GM21526 (cell line): Measurements from ENCODE around the gene SUGCT.

Source experiments
- ATAC-seq: cut with Tn5 transposase; IDR thresholded peaks from one replicate; pipeline ENCODE4 v1.9.1; 2021; ENCODE audit warnings: moderate library complexity; ENCODE audit not compliant: unreplicated experiment, low FRiP score

Gene SUGCT

DNA sequence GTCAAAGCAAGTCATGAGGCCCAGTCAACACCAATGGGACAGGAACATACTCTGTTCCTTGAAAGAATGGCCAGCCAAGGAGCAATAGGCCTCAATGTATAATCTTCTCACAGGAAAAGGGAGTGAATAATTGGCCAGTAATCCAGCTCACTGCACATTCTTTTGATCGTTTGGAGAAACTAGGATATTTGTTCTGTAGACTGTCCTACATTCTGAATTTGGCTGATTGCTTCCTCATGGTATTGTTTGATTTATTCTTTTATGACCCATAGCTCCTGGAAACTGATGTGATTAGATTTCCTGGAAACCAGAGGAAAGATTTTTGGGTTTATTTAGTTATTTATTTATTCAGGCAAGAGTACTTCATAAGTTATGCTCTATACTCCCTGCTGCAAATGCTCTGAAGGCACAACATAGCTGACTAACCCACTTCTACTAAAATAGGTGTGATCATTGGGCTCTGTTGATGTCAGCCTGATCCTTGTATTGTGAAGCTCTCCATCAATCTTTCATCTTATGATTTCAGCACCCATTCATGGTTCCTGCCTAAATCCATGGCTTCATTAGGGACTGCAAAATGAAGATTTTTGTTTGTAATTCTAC, 745.2 kb downstream of the SUGCT start:
- ATAC-seq = no peak

DNA sequence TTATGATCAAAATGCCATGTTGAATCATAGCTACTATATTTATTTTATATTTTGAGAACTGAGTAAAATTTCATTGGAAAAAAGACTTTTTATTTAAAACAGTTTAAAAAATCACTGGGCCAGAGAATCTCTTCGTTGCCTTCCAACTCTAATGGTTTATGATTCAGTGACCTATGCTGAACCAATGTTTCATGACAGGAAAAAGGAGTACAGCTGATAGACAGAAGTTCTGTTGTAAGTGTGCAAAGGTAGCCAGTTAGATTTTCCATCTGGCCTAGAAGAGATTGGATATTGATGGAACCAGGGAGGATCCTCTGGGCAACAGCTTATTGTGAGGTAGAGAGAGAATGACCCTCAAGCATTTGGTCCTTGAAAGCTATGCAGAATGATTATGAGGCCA, 745.8 kb downstream of the SUGCT start:
- ATAC-seq = no peak

DNA sequence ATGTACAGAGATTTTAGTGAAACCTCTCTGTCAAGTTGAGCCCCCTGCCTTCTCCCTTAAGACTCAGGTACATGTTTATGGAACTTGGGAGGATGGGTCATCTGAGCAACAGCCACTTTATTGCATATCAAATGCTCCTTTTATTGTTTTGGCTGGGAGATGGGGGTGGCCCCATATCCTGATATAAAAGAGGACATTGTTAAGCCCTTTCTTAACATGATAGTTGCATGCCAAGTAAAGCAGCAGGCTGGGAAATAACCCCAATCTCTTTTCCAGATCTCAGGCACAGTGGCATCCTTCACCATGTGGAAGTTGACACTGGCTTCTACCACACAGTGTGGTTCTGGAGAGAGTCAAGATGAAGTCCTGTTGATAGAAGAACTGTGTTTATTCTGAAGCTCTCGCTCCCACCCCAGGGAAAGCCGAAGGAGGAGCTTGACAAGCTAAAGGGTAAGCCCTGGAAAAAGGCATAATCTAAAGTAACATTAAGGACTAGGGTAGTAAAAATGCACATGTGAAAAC, 746.7 kb downstream of the SUGCT start:
- ATAC-seq = no peak

DNA sequence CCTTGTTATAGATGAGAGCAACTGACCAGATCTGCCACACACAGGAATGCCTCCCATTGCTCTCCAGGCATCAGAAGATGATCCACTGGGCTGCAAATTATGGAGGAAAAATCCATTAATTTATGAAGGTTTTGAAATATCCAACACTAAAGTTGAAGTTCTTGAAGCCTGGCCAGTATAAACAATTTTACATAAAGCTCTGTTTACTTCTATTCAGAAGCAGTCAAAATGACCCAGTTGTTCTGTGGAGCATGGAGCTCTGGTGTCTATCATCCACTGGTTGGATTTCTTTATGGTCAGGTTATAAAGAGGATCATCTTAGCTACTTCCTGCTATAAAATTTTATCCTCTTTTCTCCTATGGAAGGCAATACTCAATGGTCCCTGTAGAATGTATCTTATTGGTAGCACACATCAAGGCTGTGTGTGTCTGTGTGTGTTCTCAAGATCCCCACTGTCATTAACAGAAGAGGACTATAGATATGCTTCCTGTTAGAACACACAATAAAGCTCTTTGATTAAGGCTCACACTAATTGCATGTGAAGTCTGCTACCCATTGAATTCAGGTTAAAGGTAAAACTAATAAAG, 747.4 kb downstream of the SUGCT start:
- no peak for ATAC-seq

DNA sequence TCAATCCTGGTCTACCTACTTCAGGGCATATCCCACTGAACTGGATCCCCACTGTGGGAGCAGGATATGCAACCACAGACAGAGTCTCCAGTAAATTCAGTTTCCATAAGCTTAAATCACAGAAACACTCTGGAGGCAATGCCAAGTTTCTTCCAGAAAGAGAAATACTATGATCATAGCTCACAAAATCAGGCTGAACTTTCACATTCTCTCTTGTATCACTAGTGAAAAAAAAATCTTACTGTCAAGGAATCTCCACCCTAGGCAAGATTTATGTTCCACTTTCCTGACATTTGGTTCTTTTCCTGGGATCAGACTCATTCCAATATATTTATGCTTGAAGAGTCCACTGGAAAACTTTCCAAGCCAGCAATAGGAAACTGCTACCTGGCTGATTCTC, 749.0 kb downstream of the SUGCT start:
- ATAC-seq = no peak

DNA sequence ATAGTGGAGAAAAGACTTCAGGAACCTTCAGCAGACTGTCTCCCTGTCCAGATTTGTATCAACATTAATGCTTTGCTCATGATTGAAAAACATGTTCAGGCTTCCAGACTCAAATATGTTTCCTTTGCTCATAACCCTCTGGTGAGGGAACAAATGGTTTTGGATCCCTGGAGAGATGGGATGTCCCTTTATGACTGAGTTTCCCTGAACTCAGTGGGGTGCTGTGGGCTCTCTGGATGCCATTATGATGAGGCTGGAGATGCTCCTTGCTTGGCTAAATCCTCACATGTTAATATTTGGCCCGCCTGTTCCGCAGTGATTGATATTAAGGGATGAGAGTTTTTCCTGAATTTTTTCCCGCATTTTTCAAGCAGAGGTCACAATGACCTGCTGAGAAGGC, 749.4 kb downstream of the SUGCT start:
- no peak for ATAC-seq

DNA sequence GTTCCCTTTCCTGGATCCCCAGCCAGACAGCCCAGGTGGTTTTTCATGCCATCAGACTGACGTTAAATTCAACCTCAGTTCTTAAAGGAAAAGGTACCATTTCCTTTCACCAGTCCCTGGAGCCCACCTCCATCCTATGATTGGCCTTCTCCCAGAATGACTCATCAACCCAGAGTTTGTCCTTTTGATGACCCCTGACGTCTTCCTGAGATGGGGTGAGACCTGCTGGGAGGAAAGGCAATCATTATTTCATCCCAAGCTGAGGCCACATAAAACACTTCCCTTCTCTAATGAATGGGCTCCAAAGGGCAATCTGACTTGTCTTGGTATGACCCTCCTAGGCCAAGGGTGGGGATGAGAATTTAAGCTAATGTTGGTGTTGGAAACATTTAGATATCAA, 750.7 kb downstream of the SUGCT start:
- no peak for ATAC-seq

DNA sequence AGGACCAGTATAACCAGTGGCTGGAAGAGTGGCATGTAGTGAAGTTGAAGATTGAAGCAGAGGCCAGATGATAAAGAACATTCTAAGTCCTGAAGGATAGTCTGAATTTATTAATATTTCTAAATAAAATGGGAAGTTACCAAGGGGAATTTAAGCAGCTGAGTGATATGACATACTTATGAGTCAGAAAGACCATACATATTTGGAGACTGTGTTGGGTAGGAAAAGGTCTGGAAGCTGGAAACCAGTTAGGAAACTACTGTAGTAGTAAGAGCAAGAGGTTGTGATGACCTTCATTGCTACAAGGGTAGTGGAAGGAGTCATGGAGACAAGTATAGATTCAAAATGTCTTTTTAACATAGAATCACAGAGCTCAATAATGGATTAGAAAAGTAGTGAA, 752.3 kb downstream of the SUGCT start:
- no peak for ATAC-seq

DNA sequence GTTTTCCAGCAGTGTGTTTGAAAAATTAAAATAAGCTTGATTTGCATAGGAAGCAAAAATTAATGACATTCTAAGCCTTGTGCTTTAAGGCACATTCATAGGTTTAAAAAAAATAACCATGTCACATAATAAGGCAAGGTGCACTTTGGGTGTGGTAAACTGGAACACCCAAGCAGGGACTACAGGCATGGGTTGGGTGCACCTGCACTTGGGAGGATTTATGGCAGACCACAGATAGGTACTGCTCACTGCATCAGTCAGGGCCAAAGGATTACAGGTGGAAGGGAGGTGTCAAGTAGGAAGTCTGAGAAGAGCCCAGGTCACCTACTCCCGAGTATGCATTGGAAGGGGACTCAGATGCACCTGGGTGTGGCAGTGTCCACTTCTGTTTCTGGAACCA, 753.7 kb downstream of the SUGCT start:
- ATAC-seq = no peak

DNA sequence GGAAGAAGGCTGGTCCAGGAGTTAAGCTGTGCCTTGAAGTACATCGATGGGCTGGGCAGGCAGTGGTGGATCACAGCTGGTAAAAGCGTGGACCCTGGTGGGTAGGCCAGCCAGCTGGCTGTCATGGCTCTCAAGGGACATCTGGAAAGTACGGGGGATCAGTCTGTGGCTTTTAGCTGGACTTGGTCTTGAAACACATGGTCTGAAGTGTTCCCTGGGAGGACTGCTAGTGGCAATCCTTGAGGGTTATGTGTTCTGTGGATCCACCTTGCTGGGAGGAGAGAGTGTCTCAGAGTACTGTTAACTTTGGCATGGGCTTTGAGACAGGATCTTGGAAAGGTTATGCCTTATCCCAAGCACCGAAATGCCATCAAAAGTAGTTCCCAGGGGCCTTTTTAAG, 754.3 kb downstream of the SUGCT start:
- ATAC-seq = no peak

DNA sequence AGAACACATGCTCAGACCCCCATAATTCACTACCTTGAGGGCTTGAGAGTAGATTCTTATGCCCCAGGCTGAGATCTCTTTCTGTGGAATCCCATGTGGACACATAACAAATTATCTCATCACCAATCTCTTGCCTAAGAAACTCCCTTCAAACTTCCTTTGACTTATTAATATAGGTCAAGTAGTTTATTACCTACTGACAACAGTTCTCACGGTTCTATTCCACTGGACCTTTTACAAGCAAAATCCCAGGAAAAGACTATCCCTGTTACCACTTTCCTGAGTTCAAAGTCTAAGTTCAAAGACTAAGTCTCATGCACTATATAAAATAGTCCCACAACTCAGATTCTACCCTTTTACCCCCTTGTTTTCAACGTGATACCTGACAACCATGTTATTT, 754.7 kb downstream of the SUGCT start:
- no peak for ATAC-seq

DNA sequence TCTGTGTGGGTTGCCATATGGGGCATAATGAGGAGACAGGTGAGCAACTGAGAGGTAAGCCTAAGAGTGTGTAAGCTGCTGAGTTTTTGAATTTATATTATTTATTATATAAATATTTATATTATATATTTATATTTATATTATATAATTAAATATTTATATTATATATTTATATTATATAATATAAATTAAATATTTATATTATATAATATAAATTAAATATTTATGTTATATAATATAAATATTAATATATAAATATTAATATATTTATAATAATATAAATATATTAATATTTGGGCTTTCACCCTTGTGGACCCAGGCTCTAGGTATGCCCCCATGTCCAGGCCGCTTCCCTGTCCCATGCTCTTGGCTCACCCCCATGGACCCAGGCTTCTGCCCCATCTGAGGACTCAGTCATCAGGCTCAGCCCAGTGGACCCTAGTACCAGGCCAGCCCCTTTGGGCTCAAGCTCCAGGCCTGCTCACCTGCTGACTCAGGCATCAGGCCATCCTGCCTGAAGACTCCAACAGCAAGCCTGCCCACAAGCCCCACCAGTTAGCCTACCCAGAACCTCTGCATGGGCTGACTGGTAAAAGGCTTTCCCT, 755.4 kb downstream of the SUGCT start:
- ATAC-seq = no peak

DNA sequence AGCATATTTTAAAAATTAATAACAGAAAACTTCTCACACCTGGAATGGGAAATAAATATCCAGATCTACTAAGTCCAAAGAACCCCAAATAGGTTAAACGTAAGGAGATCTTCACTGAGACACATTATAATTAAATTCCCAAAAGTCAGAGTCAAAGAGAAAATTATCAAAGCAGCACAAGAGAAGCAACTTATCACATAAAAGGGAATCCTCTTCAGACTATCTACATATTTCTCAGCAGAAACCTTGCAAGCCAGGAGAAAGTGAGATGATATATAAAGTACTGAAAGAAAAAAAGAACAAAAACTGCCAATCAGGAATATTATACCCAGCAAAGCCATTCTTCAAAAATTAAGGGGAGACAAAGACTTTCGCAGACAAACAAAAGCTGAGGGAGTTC, 756.4 kb downstream of the SUGCT start:
- no peak for ATAC-seq

DNA sequence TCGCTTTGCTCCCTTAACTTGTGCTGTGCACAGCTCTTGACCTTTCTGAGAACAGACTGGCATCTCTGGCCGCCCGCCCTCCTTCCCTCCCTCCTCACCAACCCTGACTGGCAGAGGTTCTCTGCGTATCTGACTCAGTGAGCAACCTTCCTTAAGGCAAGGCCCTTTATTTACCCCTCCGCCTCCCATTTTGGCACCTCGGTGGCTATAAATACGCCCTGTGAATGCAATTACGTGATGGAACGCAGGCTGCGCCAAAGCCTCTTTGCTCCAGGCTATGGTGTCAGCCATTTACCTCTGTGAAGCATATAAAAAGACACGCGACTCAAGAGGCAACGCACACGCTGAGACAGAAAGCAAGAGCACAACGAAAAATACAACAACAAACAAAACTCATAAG, 764.3 kb downstream of the SUGCT start:
- no peak for ATAC-seq

DNA sequence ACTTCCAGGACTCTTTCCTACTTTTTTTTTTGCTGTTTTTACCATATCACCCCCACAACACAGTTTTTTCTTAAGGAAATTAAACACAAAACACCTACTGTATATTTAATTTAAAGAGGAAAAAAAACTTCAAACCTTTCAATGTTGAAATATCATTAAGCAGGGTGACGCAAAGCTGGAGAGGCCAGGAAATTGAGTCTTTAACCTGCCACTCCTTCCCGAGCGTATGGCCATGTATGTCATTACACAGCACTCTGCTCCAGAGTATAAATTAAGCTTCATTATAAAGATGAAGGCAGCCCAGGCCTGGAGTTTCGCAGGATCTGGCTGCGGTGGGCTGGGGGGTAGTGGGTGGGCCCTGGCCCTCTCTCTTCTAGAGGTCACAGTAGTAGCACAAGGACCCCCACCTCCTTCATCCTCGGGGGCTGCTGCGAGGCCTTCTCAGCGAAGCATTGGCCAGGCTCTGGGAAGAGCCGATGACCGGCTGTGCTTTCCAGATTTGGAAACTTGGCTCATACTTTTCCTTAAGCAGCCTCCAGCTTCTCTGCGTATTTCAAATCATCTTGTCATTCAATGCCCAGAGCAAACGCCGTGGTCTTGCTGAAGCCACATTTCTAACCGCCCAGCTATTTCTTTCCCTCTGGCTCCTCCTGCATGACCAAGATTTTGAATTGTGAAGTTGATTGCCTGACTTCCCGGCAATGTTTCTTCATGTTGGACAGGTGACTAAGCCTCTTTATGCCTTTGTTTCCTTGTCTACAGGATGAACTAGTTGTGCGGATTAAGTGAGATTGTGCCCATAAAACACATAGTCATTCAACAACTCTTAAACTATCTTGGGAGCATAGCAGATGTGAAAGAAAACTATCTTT, 765.1 kb downstream of the SUGCT start:
- ATAC-seq = no peak

DNA sequence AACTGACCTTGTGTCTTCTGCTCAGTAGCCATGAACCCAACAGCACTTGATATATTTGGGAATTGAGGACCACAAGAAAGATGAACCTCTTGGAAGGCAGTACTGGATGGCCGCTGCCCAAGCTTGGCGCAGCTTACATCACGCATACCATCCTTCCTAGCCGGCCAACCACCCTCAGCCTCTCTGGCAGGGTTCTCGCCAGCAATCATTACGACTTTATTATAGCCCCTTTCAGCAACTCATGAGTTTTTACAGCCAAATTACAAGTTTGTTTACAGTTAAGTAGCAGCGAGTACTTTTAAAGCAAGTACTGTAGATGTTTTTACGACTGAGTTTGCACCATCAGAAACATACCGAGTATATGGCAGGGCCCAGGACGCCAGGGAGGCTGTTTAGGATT, 769.1 kb downstream of the SUGCT start:
- no peak for ATAC-seq

DNA sequence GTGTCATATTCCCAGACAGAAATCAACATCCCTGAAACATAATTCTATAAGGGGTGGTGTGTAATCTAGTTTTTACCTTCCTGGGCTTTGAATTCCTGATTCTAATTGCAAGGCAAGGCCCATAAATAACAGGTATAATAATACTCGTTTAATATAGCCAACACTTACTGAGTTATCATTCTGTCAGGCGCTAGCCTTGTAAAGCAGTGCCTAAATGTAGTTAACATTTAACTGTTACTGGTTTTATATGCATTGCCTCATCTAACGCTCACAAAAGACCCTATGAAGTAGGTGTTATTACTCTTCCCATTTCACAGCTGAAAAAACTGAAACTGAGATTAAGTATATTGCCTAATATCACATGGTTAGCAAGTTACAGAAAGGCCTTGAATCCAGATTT, 772.5 kb downstream of the SUGCT start:
- ATAC-seq = no peak

DNA sequence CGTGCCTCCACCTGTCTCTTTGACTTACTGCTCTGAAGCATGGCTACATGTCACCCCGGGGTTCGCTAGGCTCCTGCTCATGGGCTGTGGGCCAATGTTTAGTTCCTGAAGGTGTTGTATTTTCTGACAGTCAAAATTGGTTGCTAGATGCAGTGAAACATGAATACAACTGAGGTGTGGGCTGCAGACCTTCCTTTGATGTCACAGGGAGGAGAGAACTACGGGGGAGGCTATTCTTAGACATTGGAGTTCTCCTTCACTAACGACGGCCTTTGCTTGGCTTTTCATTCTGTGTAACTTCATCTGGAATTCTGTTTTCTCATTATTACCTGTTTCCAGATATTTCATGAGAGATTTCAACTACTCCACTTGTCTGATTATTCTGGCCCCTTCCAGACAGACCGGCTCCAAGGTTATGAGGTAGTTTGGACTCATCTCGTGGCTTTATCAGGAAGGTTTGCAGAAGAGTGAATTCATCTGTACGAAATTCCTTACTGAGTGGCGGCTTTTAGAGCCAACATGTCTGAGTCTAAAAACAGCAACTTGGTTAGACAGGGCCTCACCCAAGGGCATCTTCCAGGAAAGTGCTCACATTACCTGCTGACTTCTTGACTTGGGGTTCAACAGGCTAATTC, 774.7 kb downstream of the SUGCT start:
- no peak for ATAC-seq
